Right forelimb (tissue), 1 donor: ENCODE measurements around the gene TLL1.

ENCODE experiments used
- DNase-seq: peaks from one replicate; pipeline ENCODE4 v3.0.0-alpha.2; 2018

TLL1 gene

GRCh38 chr4:165872461-165873297, at the start of gene TLL1:
TSS of gene TLL1 (plus strand) at chr4:165873237. CDS start at chr4:165873905, 668 bp downstream.
- DNase-seq: peak; percentile 61

- no peak for DNase-seq
These were observed 46.9 kb upstream of the TLL1 start for GRCh38 chr4:165826166-165826565.

- no peak for DNase-seq
These were observed 46.0 kb upstream of the TLL1 start for GRCh38 chr4:165827018-165827417.

- DNase-seq: no peak
These were observed 44.1 kb upstream of the TLL1 start for GRCh38 chr4:165828928-165829327.

- no peak for DNase-seq
These were observed 38.9 kb upstream of the TLL1 start for GRCh38 chr4:165834116-165834515.

- DNase-seq: no peak
These were observed 34.5 kb upstream of the TLL1 start for GRCh38 chr4:165838575-165838974.

GRCh38 chr4:165839615-165840333, 33.3 kb upstream of the TLL1 start:
- no peak for DNase-seq

- no peak for DNase-seq
These were observed 30.4 kb upstream of the TLL1 start for GRCh38 chr4:165842684-165843083.

GRCh38 chr4:165844161-165844560, 28.9 kb upstream of the TLL1 start:
- no peak for DNase-seq

GRCh38 chr4:165851256-165851655, 21.8 kb upstream of the TLL1 start:
- no peak for DNase-seq

- no peak for DNase-seq
These were observed 17.8 kb upstream of the TLL1 start for GRCh38 chr4:165855191-165855590.

- no peak for DNase-seq
These were observed 11.7 kb upstream of the TLL1 start for GRCh38 chr4:165861363-165861762.

- no peak for DNase-seq
These were observed 8.8 kb upstream of the TLL1 start for GRCh38 chr4:165864271-165864670.

- DNase-seq: no peak
These were observed 6.9 kb upstream of the TLL1 start for GRCh38 chr4:165866019-165866650.

GRCh38 chr4:165867961-165868360, 5.1 kb upstream of the TLL1 start:
- no peak for DNase-seq

GRCh38 chr4:165873298-165874071, 448 bp downstream of the TLL1 start:
- peak; percentile 68 for DNase-seq

- DNase-seq: peak; percentile 57
These were observed 1.2 kb downstream of the TLL1 start for GRCh38 chr4:165874072-165874790.

- DNase-seq: peak; percentile 69
These were observed 1.8 kb downstream of the TLL1 start for GRCh38 chr4:165874791-165875371.

GRCh38 chr4:165875446-165875845, 2.4 kb downstream of the TLL1 start:
- no peak for DNase-seq

- no peak for DNase-seq
These were observed 4.2 kb downstream of the TLL1 start for GRCh38 chr4:165877286-165877685.

GRCh38 chr4:165879641-165880040, 6.6 kb downstream of the TLL1 start:
- DNase-seq: peak; percentile 51

GRCh38 chr4:165894159-165894558, 21.1 kb downstream of the TLL1 start:
- DNase-seq: no peak
